OCI-LY1 (cell line): ENCODE results near the gene LEKR1.
A peak's percentile ranks its signal among the peaks of the same experiment; 100 is the strongest.
"Not testable (repeated sequence)": the region's sequence is repeated elsewhere in the genome, so short reads cannot be mapped to it uniquely, and the experiment has no call there.

Experiments
- EZH2 ChIP-seq: fragments of 200-600 bp; sonication (generic), shearing (Covaris generic); IDR thresholded peaks from 2 replicates; pipeline ENCODE4 v1.8.0; 2017; ENCODE audit warnings: borderline replicate concordance, mixed run types, mild to moderate bottlenecking, antibody characterized with exemption, low read length, moderate library complexity, mixed read lengths
- TF ChIP-seq, protein P1 (sequence below): fragments of 200-600 bp; sonication (generic), shearing (Covaris generic); IDR thresholded peaks from 2 replicates; pipeline ENCODE4 v1.5.1; 2017; ENCODE audit warnings: mild to moderate bottlenecking, antibody characterized with exemption, low read length, moderate library complexity, mixed read lengths

- TF ChIP-seq, protein P1, sequence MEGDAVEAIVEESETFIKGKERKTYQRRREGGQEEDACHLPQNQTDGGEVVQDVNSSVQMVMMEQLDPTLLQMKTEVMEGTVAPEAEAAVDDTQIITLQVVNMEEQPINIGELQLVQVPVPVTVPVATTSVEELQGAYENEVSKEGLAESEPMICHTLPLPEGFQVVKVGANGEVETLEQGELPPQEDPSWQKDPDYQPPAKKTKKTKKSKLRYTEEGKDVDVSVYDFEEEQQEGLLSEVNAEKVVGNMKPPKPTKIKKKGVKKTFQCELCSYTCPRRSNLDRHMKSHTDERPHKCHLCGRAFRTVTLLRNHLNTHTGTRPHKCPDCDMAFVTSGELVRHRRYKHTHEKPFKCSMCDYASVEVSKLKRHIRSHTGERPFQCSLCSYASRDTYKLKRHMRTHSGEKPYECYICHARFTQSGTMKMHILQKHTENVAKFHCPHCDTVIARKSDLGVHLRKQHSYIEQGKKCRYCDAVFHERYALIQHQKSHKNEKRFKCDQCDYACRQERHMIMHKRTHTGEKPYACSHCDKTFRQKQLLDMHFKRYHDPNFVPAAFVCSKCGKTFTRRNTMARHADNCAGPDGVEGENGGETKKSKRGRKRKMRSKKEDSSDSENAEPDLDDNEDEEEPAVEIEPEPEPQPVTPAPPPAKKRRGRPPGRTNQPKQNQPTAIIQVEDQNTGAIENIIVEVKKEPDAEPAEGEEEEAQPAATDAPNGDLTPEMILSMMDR = peak; percentile 17; the same call in 1 of the 2 replicates
- not testable (repeated sequence) for TF ChIP-seq EZH2
Observed at GRCh38 chr3:156895374-156895773, 69.2 kb downstream of the LEKR1 start.
